HT1080 (cell line): ENCODE data around the gene TIAL1. TPM values are rescaled to one million over a fixed set of nuclear protein-coding genes. Genes with fewer than 3 reads are reported as not detected.
A peak's percentile ranks its signal among the peaks of the same experiment; 100 is the strongest.
"Not testable (repeated sequence)": the region's sequence is repeated elsewhere in the genome, so short reads cannot be mapped to it uniquely, and the experiment has no call there.

ENCODE experiments used
- DNase-seq: peaks from one replicate; pipeline ENCODE4 v3.0.0-alpha.2; 2015; ENCODE audit warnings: low read depth
- polyA plus RNA-seq, 2 experiments: library from polyadenylated mRNA; depleted of rRNA; stranded (reverse); fragments of >200 nt; gene quantifications; 2 replicates each; pipeline ENCODE4 v1.2.3, GENCODE V29; 2015
- total RNA-seq: library from RNA; depleted of rRNA; stranded (reverse); fragments of >200 nt; shearing (Covaris generic); gene quantifications from 2 replicates; pipeline ENCODE4 v1.2.3, GENCODE V29; 2014; rRNA removed

The TIAL1 gene, protein sequence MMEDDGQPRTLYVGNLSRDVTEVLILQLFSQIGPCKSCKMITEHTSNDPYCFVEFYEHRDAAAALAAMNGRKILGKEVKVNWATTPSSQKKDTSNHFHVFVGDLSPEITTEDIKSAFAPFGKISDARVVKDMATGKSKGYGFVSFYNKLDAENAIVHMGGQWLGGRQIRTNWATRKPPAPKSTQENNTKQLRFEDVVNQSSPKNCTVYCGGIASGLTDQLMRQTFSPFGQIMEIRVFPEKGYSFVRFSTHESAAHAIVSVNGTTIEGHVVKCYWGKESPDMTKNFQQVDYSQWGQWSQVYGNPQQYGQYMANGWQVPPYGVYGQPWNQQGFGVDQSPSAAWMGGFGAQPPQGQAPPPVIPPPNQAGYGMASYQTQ
- total RNA-seq: 39.2 and 65.4 TPM in 2 replicates
- polyA plus RNA-seq (2015; cell fraction: cytosol; rRNA removed): 113 and 128 TPM in 2 replicates
- 332 TPM in 2 replicates for polyA plus RNA-seq (2015; cell fraction: nucleus; rRNA removed)

GRCh38 chr10:119596537-119597404 lies at the start of gene TIAL1:
TIAL1 (minus strand) TSS chr10:119596964; CDS start chr10:119596465, 499 bp downstream.
- peak; percentile 100 for DNase-seq

GRCh38 chr10:119644994-119645393 lies 48.2 kb upstream of the TIAL1 start:
- DNase-seq: no peak

- no peak for DNase-seq
Measured at GRCh38 chr10:119644205-119644814, 47.5 kb upstream of the TIAL1 start.

GRCh38 chr10:119643306-119644204 lies 46.8 kb upstream of the TIAL1 start:
- DNase-seq: no peak

DNA sequence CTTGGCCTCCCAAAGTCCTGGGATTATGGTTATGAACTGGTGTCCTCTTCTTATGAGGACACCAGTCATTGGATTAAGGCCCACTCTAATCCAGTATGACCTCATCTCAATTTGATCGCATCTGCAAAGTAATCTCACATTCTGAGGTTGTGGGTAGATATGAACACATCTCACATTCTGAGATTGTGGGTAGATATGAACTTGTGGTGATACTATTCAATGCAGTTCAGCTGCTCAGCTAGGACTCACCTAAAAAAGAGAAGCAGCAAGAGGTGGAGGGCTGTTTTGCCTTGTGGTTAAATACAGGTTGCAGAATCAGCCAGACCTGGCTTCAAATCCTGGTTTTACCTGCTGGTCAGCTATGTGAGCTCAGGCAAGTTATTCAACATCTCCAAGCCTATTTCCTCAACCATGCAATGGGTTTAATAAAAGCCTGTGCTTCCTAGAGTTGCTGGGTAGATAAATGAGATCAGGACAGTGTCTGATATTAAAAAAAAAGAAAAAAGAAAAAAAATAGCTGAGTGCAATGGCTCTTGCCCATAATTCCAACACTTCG lies 45.9 kb upstream of the TIAL1 start:
- DNase-seq: no peak

GRCh38 chr10:119640875-119641526 lies 44.2 kb upstream of the TIAL1 start:
- DNase-seq: no peak

DNA sequence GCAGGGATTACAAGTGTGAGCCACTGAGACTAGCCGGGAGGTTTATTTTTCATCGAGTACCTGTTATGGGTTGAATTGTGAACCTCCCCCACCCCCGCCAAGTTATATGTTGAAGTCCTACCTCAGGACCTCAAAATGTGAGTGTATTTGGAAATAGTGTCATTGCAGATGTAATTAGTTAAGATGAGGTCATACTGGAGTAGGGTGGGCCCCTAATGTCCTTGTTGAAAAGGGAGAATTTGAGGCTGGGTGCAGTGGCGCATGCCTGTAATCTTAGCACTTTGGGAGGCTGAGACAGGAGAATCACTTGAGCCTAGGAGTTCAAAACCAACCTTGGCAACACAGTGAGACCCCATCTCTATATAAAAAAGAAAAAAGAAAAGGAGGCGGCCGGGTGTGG lies 43.6 kb upstream of the TIAL1 start:
- no peak for DNase-seq

DNA sequence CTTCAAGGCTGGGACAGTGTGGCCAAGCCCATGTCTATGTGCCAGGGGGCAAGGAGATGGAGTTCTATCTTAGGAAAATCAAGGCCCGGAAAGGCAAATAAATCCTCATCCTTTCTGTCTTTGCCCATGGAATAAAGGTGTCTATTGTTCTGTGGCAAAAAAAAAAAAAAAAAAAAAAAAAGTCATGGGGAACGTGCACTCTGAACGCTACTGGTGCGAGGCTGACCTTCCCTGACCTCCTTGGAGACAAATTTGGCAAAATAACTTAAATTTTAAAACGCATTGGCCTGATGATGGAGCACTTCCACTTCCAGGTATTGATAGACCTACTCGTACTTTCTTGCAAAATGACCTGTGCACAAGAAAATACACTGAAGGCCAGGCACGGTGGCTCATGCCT lies 42.2 kb upstream of the TIAL1 start:
- no peak for DNase-seq

- no peak for DNase-seq
Measured at GRCh38 chr10:119637631-119638030, 40.9 kb upstream of the TIAL1 start.

- DNase-seq: no peak
Measured at GRCh38 chr10:119634219-119634544, 37.4 kb upstream of the TIAL1 start.

DNA sequence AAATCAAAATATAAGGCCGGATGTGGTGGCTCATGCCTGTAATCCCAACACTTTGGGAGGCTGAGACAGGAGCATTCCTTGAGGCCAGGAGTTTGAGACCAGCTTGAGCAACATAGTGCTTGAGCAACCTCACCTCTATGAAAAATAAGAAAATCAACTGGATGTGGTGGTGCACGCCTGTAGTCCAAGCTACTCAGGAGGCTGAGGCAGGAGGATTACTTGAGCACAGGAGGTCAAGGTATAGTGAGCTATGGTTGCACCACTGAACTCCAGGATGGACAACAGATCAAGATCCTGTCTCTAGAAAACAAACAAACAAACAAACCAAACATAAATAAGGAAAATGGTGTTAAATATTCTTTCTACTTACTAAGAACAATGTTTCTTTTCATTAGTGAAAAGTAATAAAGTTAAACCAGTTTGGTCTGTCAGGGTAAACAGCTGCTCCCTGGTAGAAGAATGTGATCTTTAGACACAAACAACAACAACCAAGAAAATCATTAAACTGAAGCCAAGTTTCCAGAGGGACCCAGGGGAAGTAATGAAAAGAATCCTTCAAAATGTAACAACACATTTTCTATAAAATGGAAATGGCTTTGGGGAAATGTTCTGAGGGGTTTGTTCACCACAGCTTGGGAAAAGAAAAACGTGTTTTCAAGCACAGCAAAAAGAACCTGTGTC lies 36.9 kb upstream of the TIAL1 start:
- no peak for DNase-seq

DNA sequence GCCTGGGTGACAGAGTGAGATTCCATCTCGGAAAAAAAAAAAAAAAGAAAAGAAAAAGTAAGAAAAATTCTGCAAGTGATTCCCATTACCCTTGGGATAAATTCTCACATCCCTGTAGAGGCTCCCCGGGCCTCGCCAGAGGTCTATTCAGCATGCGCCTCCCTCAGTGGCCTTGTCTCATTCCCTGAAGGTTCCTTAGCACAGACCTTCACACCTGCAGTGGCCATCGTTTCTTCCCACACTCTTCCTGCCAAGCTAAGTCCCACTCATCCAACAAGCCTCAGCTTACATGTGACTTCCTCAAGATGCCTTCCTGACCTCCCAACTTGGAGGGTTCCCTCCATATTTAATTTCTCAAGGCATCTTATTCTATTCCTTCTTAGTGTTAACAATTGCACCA lies 33.5 kb upstream of the TIAL1 start:
- DNase-seq: no peak

DNA sequence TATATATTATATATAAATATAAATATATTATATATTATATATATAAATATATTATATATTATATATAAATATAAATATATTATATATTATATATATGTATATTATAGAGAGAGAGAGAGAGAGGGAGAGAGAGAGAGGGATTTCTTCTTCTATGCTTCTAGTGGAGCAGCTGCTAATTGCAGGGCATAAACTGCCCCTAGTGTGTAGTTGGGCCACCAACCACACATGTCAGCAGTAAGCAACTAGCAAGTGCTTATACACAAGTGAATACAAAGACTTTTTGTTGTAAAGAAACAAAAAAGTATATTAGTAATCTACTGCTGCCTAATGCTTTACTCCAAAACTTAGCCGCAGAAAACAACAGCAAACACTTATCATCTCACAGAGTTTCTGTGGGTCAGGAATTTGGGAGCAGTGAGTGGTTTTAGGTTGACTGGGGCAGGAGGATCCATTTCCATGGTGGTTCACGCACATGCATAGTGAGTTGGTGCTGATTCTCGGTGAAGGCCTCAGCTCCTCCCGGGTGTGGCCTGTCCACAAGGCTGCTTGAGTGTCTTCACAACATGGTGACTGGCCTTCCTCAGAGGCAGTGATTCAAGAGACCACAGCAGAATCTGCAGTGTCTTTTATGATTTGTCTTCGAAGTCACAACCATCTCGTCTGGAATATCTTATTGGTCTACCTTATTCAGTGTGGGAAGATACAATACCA lies 29.0 kb upstream of the TIAL1 start:
- DNase-seq: no peak

GRCh38 chr10:119621078-119621384 lies 24.3 kb upstream of the TIAL1 start:
- DNase-seq: no peak

DNA sequence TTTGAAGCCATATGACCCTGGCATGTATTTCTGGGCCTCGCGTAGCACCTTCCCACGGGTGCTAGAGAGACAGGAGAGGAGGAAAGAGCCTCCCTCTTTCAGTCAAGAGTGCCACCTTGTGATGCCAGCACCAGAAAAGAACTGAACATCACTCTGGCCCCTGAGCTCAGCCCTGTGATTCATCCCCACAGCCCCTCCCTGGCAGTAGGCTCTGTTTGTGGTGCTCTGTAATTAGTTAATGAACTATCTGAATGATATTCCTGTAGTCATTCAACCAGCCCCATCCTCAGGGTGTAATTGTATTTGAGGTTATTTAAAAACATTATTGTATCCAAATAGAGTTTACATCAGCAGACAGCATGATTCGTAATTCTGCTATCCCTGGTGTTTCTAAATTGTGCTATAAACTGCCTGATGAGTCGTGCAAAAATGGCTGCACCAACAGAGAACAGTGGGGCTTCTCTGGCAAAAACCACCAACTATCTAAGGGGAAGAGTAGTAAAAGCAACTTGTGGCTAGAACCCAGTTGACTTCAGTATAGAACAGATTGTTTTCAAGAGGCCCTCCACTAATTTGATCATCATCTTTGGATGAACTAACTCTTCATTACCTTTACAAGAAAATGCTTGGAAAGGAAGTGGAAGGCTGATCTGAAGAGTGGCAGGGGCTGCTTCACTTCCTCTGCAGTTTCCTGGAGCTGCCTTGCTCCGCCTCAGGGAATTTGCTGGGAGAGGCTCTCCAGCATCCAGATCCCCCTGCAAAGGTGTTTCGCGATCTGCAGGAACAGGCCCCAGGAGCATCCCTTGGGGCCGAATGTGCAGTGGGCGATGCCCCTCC lies 23.7 kb upstream of the TIAL1 start:
- DNase-seq: no peak

GRCh38 chr10:119619811-119620210 lies 23.0 kb upstream of the TIAL1 start:
- not testable (repeated sequence) for DNase-seq

GRCh38 chr10:119619215-119619614 lies 22.5 kb upstream of the TIAL1 start:
- DNase-seq: no peak
